B cell (primary cell): ENCODE measurements around the gene IL7R. TPM values are rescaled to one million over a fixed set of nuclear protein-coding genes. Genes with fewer than 3 reads are reported as not detected.

Experiments used
- ATAC-seq: fragments of 200-7000 bp; cut with Tn5 transposase; one replicate; pipeline ENCODE4 v1.10.0; 2021; ENCODE audit warnings: low read depth, mild to moderate bottlenecking, moderate number of reproducible peaks, moderate library complexity
- CTCF ChIA-PET: fragments of 350-600 bp; sonication (Branson Sonifier 250); formaldehyde crosslinking; loops from one replicate; lab custom pipeline; 2021; ENCODE audit warnings: antibody characterized with exemption, inconsistent platforms; lab: Charles Lee
- POLR2A ChIA-PET: fragments of 350-600 bp; sonication (Branson Sonifier 250); formaldehyde crosslinking; loops from one replicate; lab custom pipeline; 2021; ENCODE audit warnings: antibody characterized with exemption; lab: Charles Lee
- DNase-seq: peaks from one replicate; pipeline ENCODE4 v3.0.0; 2013
- H2AFZ ChIP-seq: 2 replicates; pipeline ENCODE4 v1.6.1; 2012; ENCODE audit warnings: mild to moderate bottlenecking, low read depth, low read length; ENCODE audit not compliant: insufficient read depth, poor library complexity, severe bottlenecking
- H3K27ac ChIP-seq, 2 donors: 1 replicate in 1 of 2; 2 replicates in 1 of 2; pipeline ENCODE4 v1.5.1; 2012 to 2013; ENCODE audit warnings: low read length in 2 of 2, mild to moderate bottlenecking in 2 of 2, moderate library complexity in 1 of 2
- H3K27me3 ChIP-seq, 4 experiments: fragments of 200-600 bp in 1 of 4; sonication (generic) in 1 of 4; replicated peaks in 1 of 4; 1 replicate in 2 of 4; 2 replicates in 2 of 4; pipeline versions ENCODE4 v1.6.1 to v1.7.0; 2013 to 2016; ENCODE audit warnings: low read length in 3 of 4, mild to moderate bottlenecking in 2 of 4, mixed read lengths in 1 of 4, moderate library complexity in 1 of 4; ENCODE audit not compliant: insufficient read depth in 4 of 4, control insufficient read depth in 3 of 4; ENCODE audit errors: control extremely low read depth in 1 of 4
- H3K36me3 ChIP-seq, 2 experiments: replicated peaks in 1 of 2; 1 replicate in 1 of 2; 2 replicates in 1 of 2; pipeline versions ENCODE4 v1.6.1 to v1.7.1; 2013; ENCODE audit warnings: low read length in 1 of 2; ENCODE audit not compliant: insufficient read depth in 2 of 2, control insufficient read depth in 1 of 2; ENCODE audit errors: control extremely low read depth in 1 of 2, extremely low read depth in 1 of 2
- H3K4me1 ChIP-seq, 2 donors: fragments of 200-600 bp in 1 of 2; sonication (generic) in 1 of 2; 1 replicate in 1 of 2; 2 replicates in 1 of 2; pipeline versions ENCODE4 v1.5.1 to v1.6.1; 2013 to 2017; ENCODE audit warnings: low read length in 2 of 2; ENCODE audit not compliant: control insufficient read depth in 2 of 2, insufficient read depth in 2 of 2
- H3K4me2 ChIP-seq: replicated peaks from 2 replicates; pipeline ENCODE3; 2012; ENCODE audit warnings: mild to moderate bottlenecking, low read depth, low read length; ENCODE audit not compliant: poor library complexity, severe bottlenecking
- H3K4me3 ChIP-seq, 5 experiments: fragments of 200-600 bp in 1 of 5; sonication (generic) in 1 of 5; 1 replicate in 3 of 5; 2 replicates in 2 of 5; pipeline versions ENCODE4 v1.5.1 to v1.7.0; 2011 to 2016; ENCODE audit warnings: low read length in 4 of 5, mild to moderate bottlenecking in 4 of 5, low read depth in 2 of 5, control low read depth in 1 of 5, moderate library complexity in 1 of 5; ENCODE audit not compliant: insufficient read depth in 1 of 5; ENCODE audit errors: control extremely low read depth in 1 of 5, extremely low read depth in 1 of 5
- H3K79me2 ChIP-seq: fragments of 200-600 bp; sonication (generic); one replicate; pipeline ENCODE4 v1.6.0; 2016; ENCODE audit warnings: low read length; ENCODE audit not compliant: control insufficient read depth, insufficient read depth
- H3K9ac ChIP-seq: fragments of 200-600 bp; sonication (generic); 2 replicates; pipeline ENCODE4 v1.6.1; 2017; ENCODE audit warnings: mild to moderate bottlenecking, low read length, moderate library complexity
- H3K9me3 ChIP-seq, 3 donors: one replicate each; pipeline versions ENCODE4 v1.6.1 to v1.7.1; 2013; ENCODE audit warnings: low read length in 2 of 3; ENCODE audit not compliant: control insufficient read depth in 2 of 3, insufficient read depth in 1 of 3; ENCODE audit errors: control extremely low read depth in 1 of 3
- H4K20me1 ChIP-seq: 2 replicates; pipeline ENCODE4 v1.6.0; 2012; ENCODE audit warnings: mild to moderate bottlenecking, low read length; ENCODE audit not compliant: insufficient read depth, control insufficient read depth, poor library complexity, severe bottlenecking
- H3K27ac Mint-ChIP-seq: one replicate; pipeline ENCODE4 v1.8.0; 2021; ENCODE audit warnings: mixed read lengths
- H3K27me3 Mint-ChIP-seq: one replicate; pipeline ENCODE4 v1.8.0; 2021; ENCODE audit warnings: mixed read lengths
- H3K4me1 Mint-ChIP-seq: one replicate; pipeline ENCODE4 v1.8.0; 2021; ENCODE audit warnings: mixed read lengths
- H3K4me3 Mint-ChIP-seq: one replicate; pipeline ENCODE4 v1.8.0; 2021; ENCODE audit warnings: mixed read lengths
- H3K9me3 Mint-ChIP-seq: one replicate; pipeline ENCODE4 v1.8.0; 2022; ENCODE audit warnings: mixed read lengths; ENCODE audit not compliant: insufficient read depth
- CTCF ChIP-seq: fragments of 200-600 bp; IDR thresholded peaks from one replicate; pipeline ENCODE4 v1.8.0; 2022; ENCODE audit warnings: antibody characterized with exemption, mild to moderate bottlenecking
- EZH2 ChIP-seq: IDR thresholded peaks from 2 replicates; pipeline ENCODE4 v1.6.1; 2012; ENCODE audit warnings: borderline replicate concordance, low read depth, mild to moderate bottlenecking, moderate library complexity, low read length; ENCODE audit not compliant: insufficient read depth, poor library complexity, severe bottlenecking
- WGBS: methylation state at CpG from one replicate; pipeline ENCODE4 v1.1.5; 2013; ENCODE audit warnings: missing lambda C conversion rate; ENCODE audit not compliant: insufficient coverage; 5-methylcytosine and 5-hydroxymethylcytosine counted together
- intact Hi-C: fragments of 100-400 bp; cut with micrococcal nuclease; formaldehyde crosslinking; loops from one replicate; pipeline ENCODE4 v1.10.0; 2022
- polyA plus RNA-seq: library from polyadenylated mRNA; depleted of rRNA; stranded (reverse); fragments of >200 nt; gene quantifications from 2 replicates; pipeline ENCODE4 v1.2.3, GENCODE V29; 2012
- total RNA-seq, 2 donors: library from RNA; stranded (reverse); fragments of 120-200 nt in 1 of 2; gene quantifications; 1 replicate in 1 of 2; 2 replicates in 1 of 2; pipeline versions ENCODE4 v1.2.3 to v1.2.4, GENCODE V29; 2013 to 2022

IL7R gene
- total and polyA plus RNA-seq, 2 donors (not counting 1 experiment from before 2014, with no cell fraction given): 2.4 TPM

- Mint-ChIP-seq H3K27me3 (peaks cover 3% of the 10 kb centered on the region), H3K4me1 (peaks cover 8% of the 10 kb centered on the region), H3K4me3 (no peak overlapping the region), H3K9me3 (no peaks in the 10 kb centered on the region), H3K27ac (no peak overlapping the region)
- Histone ChIP-seq H3K79me2 (no peaks in the 10 kb centered on the region), H3K27me3 (no peaks in the 10 kb centered on the region), H3K27ac (no peak overlapping the region), H3K36me3 (no peaks in the 10 kb centered on the region), H3K9ac (no peak overlapping the region), H3K4me3 (no peak overlapping the region), H3K9me3 (peaks cover 0 to 5% (median 0%) of the 10 kb centered on the region in 3 donors), H2AFZ (no peak overlapping the region), H3K4me1 (no peaks in the 10 kb centered on the region), H3K4me2 (no peak overlapping the region), H4K20me1 (no peaks in the 10 kb centered on the region)
- TF ChIP-seq CTCF (no peak), EZH2 (no peak)
- intact Hi-C loops: no loop called here
- ChIA-PET CTCF (no interaction called here), POLR2A (no interaction called here)
- DNase-seq (no peak), ATAC-seq (no peak)
Measured at GRCh38 chr5:35908814-35909213, 52.1 kb downstream of the IL7R start.

- Mint-ChIP-seq H3K27ac (no peak overlapping the region), H3K27me3 (peaks cover 10% of the 10 kb centered on the region), H3K4me1 (no peaks in the 10 kb centered on the region), H3K9me3 (peaks cover 8% of the 10 kb centered on the region), H3K4me3 (no peak overlapping the region)
- no peaks in the 10 kb centered on the region for H4K20me1 ChIP-seq
- no peak for TF ChIP-seq CTCF
- TF ChIP-seq EZH2: no peak
- no peaks in the 10 kb centered on the region for H3K36me3 ChIP-seq
- peaks cover 0 to 7% (median 0%) of the 10 kb centered on the region in 3 donors for H3K9me3 ChIP-seq
- no peaks in the 10 kb centered on the region for H3K79me2 ChIP-seq
- intact Hi-C loops: no loop called here
- ChIA-PET CTCF (no interaction called here), POLR2A (no interaction called here)
- ATAC-seq: no peak
- H2AFZ ChIP-seq: no peak overlapping the region
- H3K27me3 ChIP-seq: peaks cover 0 to 2% (median 0%) of the 10 kb centered on the region in 4 experiments
- H3K4me3 ChIP-seq: no peak overlapping the region
- no peak overlapping the region for H3K4me2 ChIP-seq
- DNase-seq: no peak
- WGBS: 60% methylated on average over 1 of the region's 4 CpGs
- H3K4me1 ChIP-seq: no peaks in the 10 kb centered on the region
- no peak overlapping the region for H3K9ac ChIP-seq
- no peak overlapping the region for H3K27ac ChIP-seq
Measured at GRCh38 chr5:35919191-35919590, 62.5 kb downstream of the IL7R start.
